DND-41 (cell line): ENCODE results near the gene FGF2.
"Not testable (repeated sequence)": the region's sequence is repeated elsewhere in the genome, so short reads cannot be mapped to it uniquely, and the experiment has no call there.

Experiments used
- ATAC-seq: fragments of 200-7000 bp; cut with Tn5 transposase; 3 replicates; pipeline ENCODE4 v1.9.1; 2021; ENCODE audit warnings: low read depth; ENCODE audit not compliant: insufficient read depth
- DNase-seq: peaks from one replicate; pipeline ENCODE4 v3.0.0-alpha.2; 2020
- H2AFZ ChIP-seq: 2 replicates; pipeline ENCODE4 v1.6.0; 2012; ENCODE audit warnings: low read depth, low read length
- H3K27ac ChIP-seq: 2 replicates; pipeline ENCODE4 v1.5.1; 2012; ENCODE audit warnings: low read length, inconsistent platforms
- H3K27me3 ChIP-seq: fragments of 200-600 bp; sonication (generic); 2 replicates; pipeline ENCODE4 v1.6.0; 2012; ENCODE audit warnings: low read length, mild to moderate bottlenecking, inconsistent platforms; ENCODE audit not compliant: insufficient read depth, poor library complexity
- H3K36me3 ChIP-seq: 2 replicates; pipeline ENCODE4 v1.5.1; 2012; ENCODE audit warnings: low read length, inconsistent platforms; ENCODE audit not compliant: insufficient read depth
- H3K4me1 ChIP-seq: 2 replicates; pipeline ENCODE4 v1.5.1; 2012; ENCODE audit warnings: mild to moderate bottlenecking, low read length; ENCODE audit not compliant: insufficient read depth
- H3K4me2 ChIP-seq: 2 replicates; pipeline ENCODE4 v1.6.0; 2012; ENCODE audit warnings: mild to moderate bottlenecking, moderate library complexity, low read length, inconsistent platforms; ENCODE audit not compliant: insufficient read depth
- H3K4me3 ChIP-seq, 2 experiments: fragments of 200-600 bp in 1 of 2; shearing (Covaris generic) in 1 of 2; 2 replicates each; pipeline ENCODE4 v1.5.1; 2012 to 2016; ENCODE audit warnings: inconsistent platforms in 2 of 2, low read length in 2 of 2, mild to moderate bottlenecking in 2 of 2, low read depth in 1 of 2, moderate library complexity in 1 of 2
- H3K79me2 ChIP-seq: 2 replicates; pipeline ENCODE4 v1.6.0; 2012; ENCODE audit warnings: low read length, inconsistent platforms; ENCODE audit not compliant: insufficient read depth
- H3K9ac ChIP-seq: 2 replicates; pipeline ENCODE4 v1.6.0; 2012; ENCODE audit warnings: low read depth, mild to moderate bottlenecking, inconsistent platforms, low read length, moderate library complexity
- H3K9me3 ChIP-seq: 2 replicates; pipeline ENCODE4 v1.5.1; 2012; ENCODE audit warnings: low read length, moderate library complexity, mild to moderate bottlenecking, inconsistent platforms; ENCODE audit not compliant: insufficient read depth, severe bottlenecking
- H4K20me1 ChIP-seq: 2 replicates; pipeline ENCODE4 v1.6.0; 2012; ENCODE audit warnings: low read length; ENCODE audit not compliant: insufficient read depth
- EZH2 ChIP-seq: IDR thresholded peaks from 3 replicates; pipeline ENCODE4 v1.6.1; 2012; ENCODE audit warnings: borderline replicate concordance, low read depth, mild to moderate bottlenecking, moderate library complexity, low read length, inconsistent platforms; ENCODE audit not compliant: severe bottlenecking
- TF ChIP-seq, protein P1 (sequence below): IDR thresholded peaks from 2 replicates; pipeline ENCODE4 v1.5.1; 2012; ENCODE audit warnings: borderline replicate concordance, low read length, moderate library complexity, mild to moderate bottlenecking; ENCODE audit not compliant: poor library complexity, severe bottlenecking; ENCODE audit errors: extremely low read depth

The FGF2 gene

DNA sequence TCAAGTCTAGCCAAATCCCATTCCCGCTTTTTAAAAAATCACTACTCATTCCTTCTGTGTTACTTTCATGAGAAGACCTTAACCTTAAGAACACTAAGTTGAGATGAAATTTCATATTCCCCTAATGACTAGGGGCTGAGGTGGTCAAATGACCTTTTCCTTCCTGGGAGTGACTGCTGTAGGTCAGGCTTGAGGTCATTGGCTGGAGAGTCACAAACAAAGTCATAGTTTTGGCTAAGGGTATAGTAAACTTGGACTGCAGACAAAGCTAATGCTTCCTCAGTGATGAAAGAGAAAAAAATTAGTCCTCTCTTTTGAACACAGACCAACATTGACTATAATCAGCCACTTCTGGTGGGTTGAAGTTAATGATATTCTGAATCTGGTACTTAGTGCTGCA is 16.0 kb upstream of the FGF2 start:
- H3K36me3 ChIP-seq = no peaks in the 10 kb centered on the region
- H2AFZ ChIP-seq = no peak overlapping the region
- no peaks in the 10 kb centered on the region for H3K4me1 ChIP-seq
- H3K27ac ChIP-seq = no peak overlapping the region
- no peaks in the 10 kb centered on the region for H3K27me3 ChIP-seq
- DNase-seq (no peak), ATAC-seq (no peak)
- H3K79me2 ChIP-seq = no peaks in the 10 kb centered on the region
- H3K9ac ChIP-seq = no peak overlapping the region
- no peaks in the 10 kb centered on the region for H3K9me3 ChIP-seq
- H4K20me1 ChIP-seq = no peaks in the 10 kb centered on the region
- H3K4me2 ChIP-seq = no peak overlapping the region
- no peak overlapping the region for H3K4me3 ChIP-seq
- TF ChIP-seq, protein P1, sequence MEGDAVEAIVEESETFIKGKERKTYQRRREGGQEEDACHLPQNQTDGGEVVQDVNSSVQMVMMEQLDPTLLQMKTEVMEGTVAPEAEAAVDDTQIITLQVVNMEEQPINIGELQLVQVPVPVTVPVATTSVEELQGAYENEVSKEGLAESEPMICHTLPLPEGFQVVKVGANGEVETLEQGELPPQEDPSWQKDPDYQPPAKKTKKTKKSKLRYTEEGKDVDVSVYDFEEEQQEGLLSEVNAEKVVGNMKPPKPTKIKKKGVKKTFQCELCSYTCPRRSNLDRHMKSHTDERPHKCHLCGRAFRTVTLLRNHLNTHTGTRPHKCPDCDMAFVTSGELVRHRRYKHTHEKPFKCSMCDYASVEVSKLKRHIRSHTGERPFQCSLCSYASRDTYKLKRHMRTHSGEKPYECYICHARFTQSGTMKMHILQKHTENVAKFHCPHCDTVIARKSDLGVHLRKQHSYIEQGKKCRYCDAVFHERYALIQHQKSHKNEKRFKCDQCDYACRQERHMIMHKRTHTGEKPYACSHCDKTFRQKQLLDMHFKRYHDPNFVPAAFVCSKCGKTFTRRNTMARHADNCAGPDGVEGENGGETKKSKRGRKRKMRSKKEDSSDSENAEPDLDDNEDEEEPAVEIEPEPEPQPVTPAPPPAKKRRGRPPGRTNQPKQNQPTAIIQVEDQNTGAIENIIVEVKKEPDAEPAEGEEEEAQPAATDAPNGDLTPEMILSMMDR = no peak
- no peak for TF ChIP-seq EZH2

DNA sequence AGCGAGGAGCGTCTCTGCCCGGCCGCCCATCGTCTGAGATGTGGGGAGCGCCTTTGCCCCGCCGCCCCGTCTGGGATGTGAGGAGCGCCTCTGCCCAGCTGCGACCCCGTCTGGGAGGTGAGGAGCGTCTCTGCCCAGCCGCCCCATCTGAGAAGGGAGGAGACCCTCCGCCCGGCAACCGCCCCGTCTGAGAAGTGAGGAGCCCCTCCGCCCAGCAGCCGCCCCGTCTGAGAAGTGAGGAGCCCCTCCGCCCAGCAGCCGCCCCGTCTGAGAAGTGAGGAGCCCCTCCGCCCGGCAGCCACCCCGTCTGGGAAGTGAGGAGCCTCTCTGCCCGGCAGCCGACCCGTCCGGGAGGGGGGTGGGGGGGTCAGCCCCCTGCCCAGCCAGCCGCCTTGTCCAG is 14.8 kb upstream of the FGF2 start:
- not testable (repeated sequence) for ATAC-seq, H3K4me1 ChIP-seq

DNA sequence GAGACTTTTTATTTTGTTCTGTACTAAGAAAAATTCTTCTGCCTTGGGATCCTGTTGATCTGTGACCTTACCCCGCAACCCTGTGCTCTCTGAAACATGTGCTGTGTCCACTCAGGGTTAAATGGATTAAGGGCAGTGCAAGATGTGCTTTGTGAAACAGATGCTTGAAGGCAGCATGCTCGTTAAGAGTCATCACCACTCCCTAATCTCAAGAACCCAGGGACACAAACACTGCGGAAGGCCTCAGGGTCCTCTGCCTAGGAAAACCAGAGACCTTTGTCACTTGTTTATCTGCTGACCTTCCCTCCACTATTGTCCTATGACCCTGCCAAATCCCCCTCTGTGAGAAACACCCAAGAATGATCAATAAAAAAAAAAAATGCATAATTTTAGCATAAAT is 13.8 kb upstream of the FGF2 start:
- H3K27me3 ChIP-seq, H4K20me1 ChIP-seq, H3K4me1 ChIP-seq, H3K9me3 ChIP-seq, H3K9ac ChIP-seq, H3K4me2 ChIP-seq, H3K79me2 ChIP-seq, ATAC-seq, H3K27ac ChIP-seq, DNase-seq, H3K36me3 ChIP-seq, H3K4me3 ChIP-seq, H2AFZ ChIP-seq: not testable (repeated sequence)

More for the DNA sequence above, 14.8 kb upstream of the FGF2 start:
- not testable (repeated sequence) for H3K79me2 ChIP-seq, DNase-seq, H3K9ac ChIP-seq, H3K9me3 ChIP-seq, H3K4me2 ChIP-seq, H3K4me3 ChIP-seq, H4K20me1 ChIP-seq, H3K27ac ChIP-seq, H2AFZ ChIP-seq, H3K27me3 ChIP-seq, H3K36me3 ChIP-seq

DNA sequence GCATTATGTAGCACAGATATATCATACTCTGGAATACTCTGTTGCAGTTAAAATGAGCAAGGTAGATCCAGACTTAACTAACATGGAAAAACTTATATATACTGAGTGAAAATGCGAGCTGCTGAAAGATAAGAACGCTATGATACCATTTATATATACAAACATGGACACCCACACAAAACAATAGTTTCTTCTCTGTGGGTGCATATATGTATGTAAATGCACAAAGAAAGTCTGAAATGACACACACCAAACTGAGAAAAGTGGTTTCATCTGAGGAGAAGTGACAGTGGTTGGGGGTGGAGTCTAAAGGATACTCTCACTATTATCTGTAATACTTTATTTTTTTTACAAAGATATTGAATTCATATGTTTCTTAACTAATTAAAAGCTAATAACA is 12.2 kb upstream of the FGF2 start:
- TF ChIP-seq EZH2 = no peak
- TF ChIP-seq, protein P1 = no peak
- H2AFZ ChIP-seq = no peak overlapping the region

DNA sequence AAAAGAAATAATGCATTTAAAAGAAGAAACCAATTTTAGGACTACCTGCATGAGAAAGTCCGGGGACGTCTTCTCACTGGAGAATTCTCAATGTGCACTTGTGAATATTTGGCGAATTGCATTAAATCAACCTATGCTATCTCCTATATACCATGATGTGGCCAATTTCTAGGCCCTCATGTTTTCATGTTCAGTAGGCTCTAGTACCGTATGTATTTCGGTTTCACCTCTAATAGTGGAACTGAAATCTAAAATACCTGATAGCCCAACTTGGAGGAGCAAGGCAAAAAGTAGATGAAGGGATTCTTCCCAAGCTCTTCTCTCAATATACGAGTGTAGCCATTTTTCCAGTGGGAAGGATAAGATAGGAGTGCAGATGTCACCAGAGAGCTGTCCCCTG is 11.4 kb upstream of the FGF2 start:
- H3K79me2 ChIP-seq = no peaks in the 10 kb centered on the region
- ATAC-seq = no peak
- no peaks in the 10 kb centered on the region for H3K27me3 ChIP-seq
- H3K36me3 ChIP-seq = no peaks in the 10 kb centered on the region
- H3K4me2 ChIP-seq = no peak overlapping the region
- H3K9me3 ChIP-seq = no peaks in the 10 kb centered on the region
- H2AFZ ChIP-seq = no peak overlapping the region
- DNase-seq = no peak
- H3K4me1 ChIP-seq = no peaks in the 10 kb centered on the region
- no peak for TF ChIP-seq EZH2
- TF ChIP-seq, protein P1 = no peak
- H3K9ac ChIP-seq = no peak overlapping the region
- H3K27ac ChIP-seq = no peak overlapping the region
- no peaks in the 10 kb centered on the region for H4K20me1 ChIP-seq
- H3K4me3 ChIP-seq = no peak overlapping the region

More for the DNA sequence above, 12.2 kb upstream of the FGF2 start:
- H3K27me3 ChIP-seq = no peaks in the 10 kb centered on the region
- H3K4me3 ChIP-seq = no peak overlapping the region
- no peak for DNase-seq
- no peaks in the 10 kb centered on the region for H3K4me1 ChIP-seq
- no peaks in the 10 kb centered on the region for H4K20me1 ChIP-seq
- no peaks in the 10 kb centered on the region for H3K9me3 ChIP-seq
- no peaks in the 10 kb centered on the region for H3K36me3 ChIP-seq
- no peak for ATAC-seq
- H3K9ac ChIP-seq = no peak overlapping the region
- no peaks in the 10 kb centered on the region for H3K79me2 ChIP-seq
- H3K27ac ChIP-seq = no peak overlapping the region
- no peak overlapping the region for H3K4me2 ChIP-seq
